Midbrain (tissue), 1 donor: ENCODE measurements around the gene CCDC63.

ENCODE experiments used
- DNase-seq: peaks from one replicate; lab custom pipeline; 2025; lab: John Stamatoyannopoulos, UW

CCDC63 gene

GRCh38 chr12:110846615-110847566, at the start of gene CCDC63:
Gene CCDC63 (plus strand): TSS chr12:110846987. CDS start chr12:110852955, 5,968 bp downstream.
- DNase-seq, result peak; percentile 37

GRCh38 chr12:110798461-110798860, 48.3 kb upstream of the CCDC63 start:
- DNase-seq, result no peak

- no peak for DNase-seq
Measured at GRCh38 chr12:110802489-110802888, 44.3 kb upstream of the CCDC63 start.

- no peak for DNase-seq
Measured at GRCh38 chr12:110804406-110804805, 42.4 kb upstream of the CCDC63 start.

GRCh38 chr12:110807640-110808039, 39.1 kb upstream of the CCDC63 start:
- DNase-seq, result no peak

GRCh38 chr12:110809149-110809548, 37.6 kb upstream of the CCDC63 start:
- no peak for DNase-seq

GRCh38 chr12:110811972-110812371, 34.8 kb upstream of the CCDC63 start:
- DNase-seq, result no peak

GRCh38 chr12:110813285-110813684, 33.5 kb upstream of the CCDC63 start:
- no peak for DNase-seq

- DNase-seq, result no peak
Measured at GRCh38 chr12:110813756-110814155, 33.0 kb upstream of the CCDC63 start.

- DNase-seq, result no peak
Measured at GRCh38 chr12:110816248-110816647, 30.5 kb upstream of the CCDC63 start.

GRCh38 chr12:110816779-110817178, 30.0 kb upstream of the CCDC63 start:
- no peak for DNase-seq

- DNase-seq, result no peak
Measured at GRCh38 chr12:110818511-110818910, 28.3 kb upstream of the CCDC63 start.

- DNase-seq, result no peak
Measured at GRCh38 chr12:110819150-110819549, 27.6 kb upstream of the CCDC63 start.

GRCh38 chr12:110819646-110820045, 27.1 kb upstream of the CCDC63 start:
- no peak for DNase-seq

GRCh38 chr12:110821917-110822316, 24.9 kb upstream of the CCDC63 start:
- no peak for DNase-seq

GRCh38 chr12:110822821-110823415, 23.9 kb upstream of the CCDC63 start:
- no peak for DNase-seq

- DNase-seq, result no peak
Measured at GRCh38 chr12:110824342-110824741, 22.4 kb upstream of the CCDC63 start.

GRCh38 chr12:110825530-110825929, 21.3 kb upstream of the CCDC63 start:
- DNase-seq, result no peak

GRCh38 chr12:110826592-110827200, 20.1 kb upstream of the CCDC63 start:
- peak; percentile 84 for DNase-seq

GRCh38 chr12:110829308-110829707, 17.5 kb upstream of the CCDC63 start:
- no peak for DNase-seq

GRCh38 chr12:110836291-110836690, 10.5 kb upstream of the CCDC63 start:
- no peak for DNase-seq

- DNase-seq, result no peak
Measured at GRCh38 chr12:110841007-110841406, 5.8 kb upstream of the CCDC63 start.

- DNase-seq, result no peak
Measured at GRCh38 chr12:110844131-110844530, 2.7 kb upstream of the CCDC63 start.
